K562 (cell line): Measurements from ENCODE around the gene HLF. TPM values are rescaled to one million over a fixed set of nuclear protein-coding genes. Genes with fewer than 3 reads are reported as not detected.

Experiments used
- HEY1 ChIP-seq: fragments of 250-450 bp; sonication (Bioruptor Pico); IDR thresholded peaks from 2 replicates; pipeline ENCODE4 v1.5.0; 2020; ENCODE audit warnings: mild to moderate bottlenecking, moderate library complexity, borderline replicate concordance
- HSF4 ChIP-seq: fragments of 250-450 bp; sonication (Bioruptor Pico); IDR thresholded peaks from 2 replicates; pipeline ENCODE4 v2.1.2; 2022; ENCODE audit warnings: mild to moderate bottlenecking, moderate library complexity, borderline replicate concordance
- MCM3 ChIP-seq: fragments of 450-650 bp; IDR thresholded peaks from 2 replicates; pipeline ENCODE4 v1.6.1; 2016
- ZBTB7A ChIP-seq: IDR thresholded peaks from 2 replicates; pipeline ENCODE4 v1.6.1; 2011; ENCODE audit warnings: low read depth, mild to moderate bottlenecking, low read length, moderate library complexity, borderline replicate concordance; ENCODE audit not compliant: control insufficient read depth
- polyA plus RNA-seq, 8 experiments: library from polyadenylated mRNA; depleted of rRNA in 4 of 8; stranded (reverse) in 5 of 8; unstranded in 3 of 8; fragments of >200 nt; fragmentation: Nextera tagmentation in 2 of 8; fragmentation: Illumina TruSeq in 1 of 8; extraction: Ambion mirVana in 2 of 8; extraction: Trizol in 1 of 8; gene quantifications; 2 replicates each; pipeline versions ENCODE4 v1.2.1 to v1.2.3, GENCODE V29; 2011 to 2014; ENCODE audit warnings: inconsistent platforms in 1 of 8, missing spikeins in 1 of 8
- total RNA-seq, 7 experiments: library from RNA; depleted of rRNA in 6 of 7; stranded (reverse); fragments of >200 nt in 6 of 7; fragmentation: Illumina TruSeq in 2 of 7; extraction: Trizol in 2 of 7; gene quantifications; 2 replicates each; pipeline versions ENCODE4 v1.2.1 to v1.2.3, GENCODE V29; 2011 to 2021; ENCODE audit warnings: low replicate concordance in 1 of 7
- TF ChIP-seq, protein P1 (sequence below), 2 experiments: fragments of 450-650 bp in 1 of 2; sonication (generic) in 1 of 2; formaldehyde crosslinking in 1 of 2; IDR thresholded peaks; 2 replicates each; pipeline versions ENCODE4 v1.7.1 to v1.9.0; 2016 to 2022; ENCODE audit warnings: inconsistent platforms in 1 of 2, mild to moderate bottlenecking in 1 of 2, missing genetic modification reagents in 1 of 2
- TF ChIP-seq, protein P2 (sequence below), 2 experiments: IDR thresholded peaks in 1 of 2; conservative IDR thresholded peaks in 1 of 2; 2 replicates each; pipeline ENCODE4 v1.6.1; 2016; ENCODE audit warnings: low read depth in 2 of 2, mild to moderate bottlenecking in 1 of 2, missing compliant biosample characterization in 1 of 2, missing genetic modification characterization in 1 of 2, moderate library complexity in 1 of 2
- TF ChIP-seq, protein P3 (sequence below): fragments of 250-450 bp; sonication (Bioruptor Pico); IDR thresholded peaks from 2 replicates; pipeline ENCODE4 v1.5.0; 2021; ENCODE audit warnings: mild to moderate bottlenecking, moderate library complexity

HLF gene
- total and polyA plus RNA-seq, 9 of the 15 experiments (the other 6 are each of a cell fraction or from before 2014, with no cell fraction given): 0.03 to 0.24 (median 0.09) TPM

DNA sequence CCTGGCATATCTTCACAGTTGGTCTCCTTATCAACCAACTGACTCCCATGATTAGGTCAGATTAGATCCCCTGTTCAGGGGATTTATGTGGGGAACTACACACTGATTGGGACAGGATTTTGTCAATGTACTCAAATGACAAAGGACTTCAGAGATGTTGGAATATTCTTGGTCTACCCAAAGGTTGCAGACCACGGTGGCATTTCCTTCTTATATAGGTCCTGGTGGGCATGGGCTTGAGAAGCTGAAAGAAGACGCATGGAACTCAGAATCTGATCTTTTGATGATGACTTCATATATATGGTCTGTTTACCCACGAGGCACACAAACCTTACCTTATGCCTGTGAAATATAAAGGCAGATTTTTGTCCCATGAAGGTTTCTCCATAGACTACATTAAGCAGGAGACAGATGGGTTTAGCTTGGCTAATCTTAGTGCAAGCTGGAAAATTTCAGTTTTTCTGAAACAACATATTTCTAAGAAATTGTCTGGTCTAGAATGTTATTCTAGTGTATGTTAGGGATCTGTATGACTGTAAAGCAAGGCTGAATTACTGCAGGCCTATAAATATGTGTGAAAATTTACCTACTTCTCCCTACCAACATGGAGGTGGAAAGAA, 33.5 kb downstream of the HLF start (continued):
- TF ChIP-seq, protein P1, sequence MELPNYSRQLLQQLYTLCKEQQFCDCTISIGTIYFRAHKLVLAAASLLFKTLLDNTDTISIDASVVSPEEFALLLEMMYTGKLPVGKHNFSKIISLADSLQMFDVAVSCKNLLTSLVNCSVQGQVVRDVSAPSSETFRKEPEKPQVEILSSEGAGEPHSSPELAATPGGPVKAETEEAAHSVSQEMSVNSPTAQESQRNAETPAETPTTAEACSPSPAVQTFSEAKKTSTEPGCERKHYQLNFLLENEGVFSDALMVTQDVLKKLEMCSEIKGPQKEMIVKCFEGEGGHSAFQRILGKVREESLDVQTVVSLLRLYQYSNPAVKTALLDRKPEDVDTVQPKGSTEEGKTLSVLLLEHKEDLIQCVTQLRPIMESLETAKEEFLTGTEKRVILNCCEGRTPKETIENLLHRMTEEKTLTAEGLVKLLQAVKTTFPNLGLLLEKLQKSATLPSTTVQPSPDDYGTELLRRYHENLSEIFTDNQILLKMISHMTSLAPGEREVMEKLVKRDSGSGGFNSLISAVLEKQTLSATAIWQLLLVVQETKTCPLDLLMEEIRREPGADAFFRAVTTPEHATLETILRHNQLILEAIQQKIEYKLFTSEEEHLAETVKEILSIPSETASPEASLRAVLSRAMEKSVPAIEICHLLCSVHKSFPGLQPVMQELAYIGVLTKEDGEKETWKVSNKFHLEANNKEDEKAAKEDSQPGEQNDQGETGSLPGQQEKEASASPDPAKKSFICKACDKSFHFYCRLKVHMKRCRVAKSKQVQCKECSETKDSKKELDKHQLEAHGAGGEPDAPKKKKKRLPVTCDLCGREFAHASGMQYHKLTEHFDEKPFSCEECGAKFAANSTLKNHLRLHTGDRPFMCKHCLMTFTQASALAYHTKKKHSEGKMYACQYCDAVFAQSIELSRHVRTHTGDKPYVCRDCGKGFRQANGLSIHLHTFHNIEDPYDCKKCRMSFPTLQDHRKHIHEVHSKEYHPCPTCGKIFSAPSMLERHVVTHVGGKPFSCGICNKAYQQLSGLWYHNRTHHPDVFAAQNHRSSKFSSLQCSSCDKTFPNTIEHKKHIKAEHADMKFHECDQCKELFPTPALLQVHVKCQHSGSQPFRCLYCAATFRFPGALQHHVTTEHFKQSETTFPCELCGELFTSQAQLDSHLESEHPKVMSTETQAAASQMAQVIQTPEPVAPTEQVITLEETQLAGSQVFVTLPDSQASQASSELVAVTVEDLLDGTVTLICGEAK (IDR thresholded peaks at IDR 0.05): no peak
- TF ChIP-seq, protein P1 (CRISPR knock-in tag; IDR thresholded peaks at IDR 0.05): no peak
- TF ChIP-seq ZBTB7A: no peak
- TF ChIP-seq HEY1 (CRISPR knock-in tag): no peak
- TF ChIP-seq, protein P2, sequence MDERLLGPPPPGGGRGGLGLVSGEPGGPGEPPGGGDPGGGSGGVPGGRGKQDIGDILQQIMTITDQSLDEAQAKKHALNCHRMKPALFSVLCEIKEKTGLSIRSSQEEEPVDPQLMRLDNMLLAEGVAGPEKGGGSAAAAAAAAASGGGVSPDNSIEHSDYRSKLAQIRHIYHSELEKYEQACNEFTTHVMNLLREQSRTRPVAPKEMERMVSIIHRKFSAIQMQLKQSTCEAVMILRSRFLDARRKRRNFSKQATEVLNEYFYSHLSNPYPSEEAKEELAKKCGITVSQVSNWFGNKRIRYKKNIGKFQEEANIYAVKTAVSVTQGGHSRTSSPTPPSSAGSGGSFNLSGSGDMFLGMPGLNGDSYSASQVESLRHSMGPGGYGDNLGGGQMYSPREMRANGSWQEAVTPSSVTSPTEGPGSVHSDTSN (CRISPR knock-in tag; IDR thresholded peaks at IDR 0.05; ENCODE audit: low read depth): no peak
- TF ChIP-seq, protein P2 (tag; conservative IDR thresholded peaks at IDR 0.05; ENCODE audit: low read depth): no peak
- TF ChIP-seq, protein P3, sequence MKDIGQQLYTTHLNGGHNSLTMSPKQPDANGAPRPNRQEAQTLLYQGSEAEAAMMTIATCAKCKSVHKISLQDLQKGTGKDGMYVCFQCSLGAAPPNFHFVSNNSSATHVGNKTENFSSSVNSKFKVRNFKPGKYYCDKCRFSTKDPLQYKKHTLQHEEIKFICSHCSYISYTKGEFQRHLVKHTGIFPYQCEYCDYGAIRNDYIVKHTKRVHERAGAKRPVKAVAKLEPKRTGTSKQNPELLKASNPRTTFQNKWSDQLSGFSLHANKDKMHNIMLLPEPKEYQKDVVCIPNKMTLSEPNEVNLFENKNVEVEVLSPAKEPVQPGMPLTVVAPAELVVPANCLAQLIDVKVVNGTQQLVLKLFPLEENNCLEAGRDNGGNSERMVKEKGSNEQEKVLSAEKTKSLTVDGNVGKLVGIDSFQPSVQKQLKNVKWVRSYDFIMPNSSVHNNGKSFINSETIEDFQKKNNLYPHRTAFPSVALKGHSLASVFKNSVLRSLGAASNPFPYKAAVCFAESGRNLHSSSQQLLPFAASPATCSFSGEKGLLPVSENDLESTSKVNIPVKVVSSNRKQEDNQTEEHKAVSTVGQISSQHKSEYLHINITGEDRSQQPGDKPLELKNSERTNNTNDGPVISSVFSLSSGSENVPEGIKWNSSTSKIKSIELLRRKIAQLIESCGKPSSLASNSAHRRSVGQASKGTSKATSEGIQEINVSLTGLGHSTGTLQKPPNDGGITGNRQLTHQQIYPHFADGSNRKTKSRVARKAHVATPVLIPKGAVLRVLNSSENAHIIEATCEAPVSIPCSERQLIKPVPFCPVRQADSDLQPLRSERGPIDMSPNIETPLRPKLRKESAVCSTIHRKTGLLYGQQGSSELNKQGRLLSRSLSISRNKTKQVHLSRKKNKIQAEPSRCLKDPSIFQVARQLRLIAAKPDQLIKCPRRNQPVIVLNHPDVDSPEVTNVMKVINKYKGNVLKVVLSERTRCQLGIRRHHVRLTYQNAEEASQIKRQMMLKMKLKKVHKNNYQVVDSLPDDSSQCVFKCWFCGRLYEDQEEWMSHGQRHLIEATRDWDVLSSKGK (CRISPR knock-in tag): no peak
- TF ChIP-seq MCM3: no peak
- no peak for TF ChIP-seq HSF4 (CRISPR knock-in tag)
